ENCODE measurements around the gene FRMPD4.
A peak's percentile ranks its signal among the peaks of the same experiment; 100 is the strongest.

The FRMPD4 gene

DNA sequence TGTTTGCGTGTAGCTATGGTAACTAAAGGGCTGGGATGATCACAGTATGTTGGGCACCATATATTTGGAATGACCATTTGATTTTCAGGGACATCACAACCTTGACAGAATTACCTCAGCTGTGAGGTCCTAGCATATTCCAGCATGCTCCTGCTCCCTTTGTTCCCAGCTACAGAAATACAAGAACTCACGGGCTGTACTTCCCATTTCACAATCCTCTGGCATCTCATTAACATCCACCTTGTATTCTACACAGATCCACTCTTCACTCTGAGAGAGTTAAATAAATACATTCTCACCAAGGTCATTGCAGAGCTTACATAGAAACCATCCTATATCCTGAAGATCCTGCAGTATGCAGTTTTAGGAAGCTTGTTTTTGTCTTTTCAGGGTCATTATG lies 169.7 kb downstream of the FRMPD4 start:
- TF ChIP-seq, protein P1, sequence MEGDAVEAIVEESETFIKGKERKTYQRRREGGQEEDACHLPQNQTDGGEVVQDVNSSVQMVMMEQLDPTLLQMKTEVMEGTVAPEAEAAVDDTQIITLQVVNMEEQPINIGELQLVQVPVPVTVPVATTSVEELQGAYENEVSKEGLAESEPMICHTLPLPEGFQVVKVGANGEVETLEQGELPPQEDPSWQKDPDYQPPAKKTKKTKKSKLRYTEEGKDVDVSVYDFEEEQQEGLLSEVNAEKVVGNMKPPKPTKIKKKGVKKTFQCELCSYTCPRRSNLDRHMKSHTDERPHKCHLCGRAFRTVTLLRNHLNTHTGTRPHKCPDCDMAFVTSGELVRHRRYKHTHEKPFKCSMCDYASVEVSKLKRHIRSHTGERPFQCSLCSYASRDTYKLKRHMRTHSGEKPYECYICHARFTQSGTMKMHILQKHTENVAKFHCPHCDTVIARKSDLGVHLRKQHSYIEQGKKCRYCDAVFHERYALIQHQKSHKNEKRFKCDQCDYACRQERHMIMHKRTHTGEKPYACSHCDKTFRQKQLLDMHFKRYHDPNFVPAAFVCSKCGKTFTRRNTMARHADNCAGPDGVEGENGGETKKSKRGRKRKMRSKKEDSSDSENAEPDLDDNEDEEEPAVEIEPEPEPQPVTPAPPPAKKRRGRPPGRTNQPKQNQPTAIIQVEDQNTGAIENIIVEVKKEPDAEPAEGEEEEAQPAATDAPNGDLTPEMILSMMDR (IDR thresholded peaks at IDR 0.05; ENCODE audit: unreplicated experiment in 3 of 3): no peak
- Mint-ChIP-seq H3K9me3 (peaks cover 19% of the 10 kb centered on the region), H3K27me3 (ENCODE audit: low read depth) (peaks cover 3% of the 10 kb centered on the region)

DNA sequence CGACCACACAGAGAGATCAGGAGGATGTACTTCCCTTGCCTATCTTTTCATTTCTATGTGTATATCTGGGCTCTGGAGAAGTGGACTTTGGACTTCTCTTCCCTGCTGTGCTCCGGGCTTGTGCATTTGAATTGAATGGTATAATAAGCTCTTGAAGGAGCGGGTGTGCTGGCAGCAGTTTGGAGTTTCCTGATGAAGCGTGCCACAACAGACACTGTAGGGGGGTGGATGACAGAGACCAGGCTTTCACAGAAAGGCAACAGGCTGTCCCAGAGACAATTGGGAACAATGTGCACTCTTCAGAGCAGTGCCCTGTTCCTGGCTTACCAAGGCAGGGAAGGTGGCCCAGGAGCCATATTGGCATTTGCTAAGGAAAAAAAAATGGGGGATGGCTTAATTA lies 170.1 kb downstream of the FRMPD4 start:
- H3K36me3 Mint-ChIP-seq (ENCODE audit: low read depth): no peaks in the 10 kb centered on the region
- no peaks in the 10 kb centered on the region for H3K4me1 Mint-ChIP-seq
- peaks cover 3% of the 10 kb centered on the region for H3K27me3 Mint-ChIP-seq (ENCODE audit: low read depth)
- TF ChIP-seq, protein P1 (IDR thresholded peaks at IDR 0.05; ENCODE audit: unreplicated experiment in 3 of 3): no peak
- peak overlapping the region in 1 of 3 experiments; percentile 14 for H3K27ac Mint-ChIP-seq
- H3K9me3 Mint-ChIP-seq: peaks cover 22% of the 10 kb centered on the region
- no peak overlapping the region for H3K4me3 Mint-ChIP-seq

More for the DNA sequence above, 169.7 kb downstream of the FRMPD4 start:
- H3K4me1 Mint-ChIP-seq: no peaks in the 10 kb centered on the region
- no peaks in the 10 kb centered on the region for H3K36me3 Mint-ChIP-seq (ENCODE audit: low read depth)
- H3K27ac Mint-ChIP-seq: no peak overlapping the region
- H3K4me3 Mint-ChIP-seq: no peak overlapping the region

DNA sequence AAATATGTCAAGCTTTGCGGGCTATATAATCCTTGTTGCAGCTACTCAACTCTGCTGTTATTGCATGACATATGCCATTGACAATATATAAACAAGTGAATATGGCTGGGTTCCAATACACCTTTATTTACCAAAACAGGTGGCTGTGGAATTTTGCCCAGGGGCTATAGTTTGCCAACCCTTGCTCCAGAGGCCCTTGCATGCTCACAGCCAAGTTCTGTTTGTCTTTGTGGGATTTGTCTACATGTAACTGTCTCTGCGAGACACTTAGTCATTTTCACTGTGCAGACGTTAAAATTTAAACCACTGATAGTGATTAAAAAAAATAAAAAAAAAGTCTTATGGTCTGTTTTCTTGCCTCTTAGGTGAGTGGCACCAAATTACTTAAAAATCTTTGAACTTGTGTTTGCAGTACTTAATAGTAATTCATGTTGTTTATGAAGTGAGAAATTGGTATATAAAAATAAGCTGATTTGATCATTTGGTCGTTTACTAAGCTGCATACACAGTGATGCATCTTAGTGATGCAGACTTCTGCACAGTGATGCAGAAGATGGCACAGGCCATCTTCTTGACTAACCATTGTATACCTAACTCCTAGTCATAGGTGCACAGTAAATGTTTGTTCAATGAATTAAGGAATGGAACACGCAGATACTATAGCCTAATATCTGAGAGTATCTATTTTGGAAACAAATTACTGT lies 170.9 kb downstream of the FRMPD4 start:
- no peak overlapping the region for H3K27ac Mint-ChIP-seq
- TF ChIP-seq, protein P1 (IDR thresholded peaks at IDR 0.05; ENCODE audit: unreplicated experiment in 3 of 3): no peak
- H3K36me3 Mint-ChIP-seq (ENCODE audit: low read depth): no peaks in the 10 kb centered on the region
- peaks cover 3% of the 10 kb centered on the region for H3K27me3 Mint-ChIP-seq (ENCODE audit: low read depth)
- peaks cover 22% of the 10 kb centered on the region for H3K9me3 Mint-ChIP-seq
- H3K4me3 Mint-ChIP-seq: no peak overlapping the region
- no peaks in the 10 kb centered on the region for H3K4me1 Mint-ChIP-seq

DNA sequence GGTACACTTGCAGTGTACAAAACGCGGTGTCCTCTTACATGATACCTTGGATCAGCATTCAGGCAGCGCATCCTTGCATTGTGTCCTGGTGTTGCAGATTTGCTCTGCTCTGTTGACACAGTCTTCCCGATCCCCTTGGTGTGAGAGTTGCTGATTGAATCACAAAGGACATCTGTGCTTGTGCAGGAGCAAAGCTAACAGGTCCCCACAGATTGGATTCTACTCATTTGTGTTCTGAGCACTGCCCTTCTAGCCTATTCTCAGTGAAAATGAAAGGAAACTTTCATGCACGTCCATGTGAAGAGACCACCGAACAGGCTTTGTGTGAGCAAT lies 171.4 kb downstream of the FRMPD4 start:
- no peaks in the 10 kb centered on the region for H3K4me1 Mint-ChIP-seq
- no peak overlapping the region for H3K4me3 Mint-ChIP-seq
- no peaks in the 10 kb centered on the region for H3K36me3 Mint-ChIP-seq (ENCODE audit: low read depth)

DNA sequence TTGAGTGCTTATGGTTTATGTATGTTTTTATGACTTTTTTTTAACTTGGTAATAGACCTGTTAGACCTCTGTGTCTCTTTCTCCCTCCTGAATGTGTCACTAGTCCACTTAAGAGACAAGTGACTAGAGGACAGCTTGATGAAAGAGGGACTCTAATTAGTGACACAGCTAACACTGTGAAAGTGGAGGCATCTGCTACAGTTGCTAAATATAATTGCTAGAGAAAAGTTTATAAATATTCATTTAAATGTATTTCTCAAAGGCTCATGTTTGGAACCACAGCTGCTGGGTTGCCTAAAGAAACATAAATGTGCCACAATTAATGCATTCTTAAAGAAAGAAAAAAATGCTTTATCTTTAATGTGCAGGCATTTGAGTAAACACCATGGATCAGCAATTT lies 176.4 kb downstream of the FRMPD4 start:
- H3K36me3 Mint-ChIP-seq (ENCODE audit: low read depth): no peaks in the 10 kb centered on the region
- no peak overlapping the region for H3K27ac Mint-ChIP-seq
- H3K9me3 Mint-ChIP-seq: peaks cover 19% of the 10 kb centered on the region
- H3K27me3 Mint-ChIP-seq (ENCODE audit: low read depth): no peaks in the 10 kb centered on the region
- H3K4me1 Mint-ChIP-seq: no peaks in the 10 kb centered on the region
- TF ChIP-seq, protein P1 (IDR thresholded peaks at IDR 0.05; ENCODE audit: unreplicated experiment in 3 of 3): no peak
- H3K4me3 Mint-ChIP-seq: no peak overlapping the region

More for the DNA sequence above, 171.4 kb downstream of the FRMPD4 start:
- TF ChIP-seq, protein P1 (IDR thresholded peaks at IDR 0.05; ENCODE audit: unreplicated experiment in 3 of 3): no peak
- peaks cover 22% of the 10 kb centered on the region for H3K9me3 Mint-ChIP-seq
- no peak overlapping the region for H3K27ac Mint-ChIP-seq
- H3K27me3 Mint-ChIP-seq (ENCODE audit: low read depth): peaks cover 3% of the 10 kb centered on the region

DNA sequence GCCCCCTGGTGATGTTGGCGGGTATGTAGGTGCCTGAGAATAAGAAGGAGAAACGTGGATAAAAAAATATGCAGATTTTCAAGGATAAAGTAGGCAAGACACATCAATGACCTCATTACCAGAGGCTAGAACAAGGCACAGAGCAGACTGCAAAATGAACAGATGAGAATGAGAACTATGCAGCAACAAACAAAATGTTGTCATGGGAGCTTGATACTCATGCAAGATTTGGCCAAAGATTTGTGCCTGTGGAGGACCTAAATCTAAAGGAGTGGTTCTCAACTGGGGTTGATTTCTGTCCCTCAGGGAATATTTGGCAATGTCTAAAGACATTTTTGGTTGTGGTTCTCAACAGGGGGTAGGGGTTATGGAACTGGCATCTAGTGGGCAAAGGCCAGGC lies 177.3 kb downstream of the FRMPD4 start:
- H3K36me3 Mint-ChIP-seq (ENCODE audit: low read depth): no peaks in the 10 kb centered on the region
- H3K27ac Mint-ChIP-seq: no peak overlapping the region
- H3K4me1 Mint-ChIP-seq: no peaks in the 10 kb centered on the region
- H3K4me3 Mint-ChIP-seq: no peak overlapping the region
- H3K27me3 Mint-ChIP-seq (ENCODE audit: low read depth): no peaks in the 10 kb centered on the region
- TF ChIP-seq, protein P1 (IDR thresholded peaks at IDR 0.05; ENCODE audit: unreplicated experiment in 3 of 3): no peak
- H3K9me3 Mint-ChIP-seq: peaks cover 15% of the 10 kb centered on the region
